ENCODE data around the gene FNTB.

FNTB gene

DNA sequence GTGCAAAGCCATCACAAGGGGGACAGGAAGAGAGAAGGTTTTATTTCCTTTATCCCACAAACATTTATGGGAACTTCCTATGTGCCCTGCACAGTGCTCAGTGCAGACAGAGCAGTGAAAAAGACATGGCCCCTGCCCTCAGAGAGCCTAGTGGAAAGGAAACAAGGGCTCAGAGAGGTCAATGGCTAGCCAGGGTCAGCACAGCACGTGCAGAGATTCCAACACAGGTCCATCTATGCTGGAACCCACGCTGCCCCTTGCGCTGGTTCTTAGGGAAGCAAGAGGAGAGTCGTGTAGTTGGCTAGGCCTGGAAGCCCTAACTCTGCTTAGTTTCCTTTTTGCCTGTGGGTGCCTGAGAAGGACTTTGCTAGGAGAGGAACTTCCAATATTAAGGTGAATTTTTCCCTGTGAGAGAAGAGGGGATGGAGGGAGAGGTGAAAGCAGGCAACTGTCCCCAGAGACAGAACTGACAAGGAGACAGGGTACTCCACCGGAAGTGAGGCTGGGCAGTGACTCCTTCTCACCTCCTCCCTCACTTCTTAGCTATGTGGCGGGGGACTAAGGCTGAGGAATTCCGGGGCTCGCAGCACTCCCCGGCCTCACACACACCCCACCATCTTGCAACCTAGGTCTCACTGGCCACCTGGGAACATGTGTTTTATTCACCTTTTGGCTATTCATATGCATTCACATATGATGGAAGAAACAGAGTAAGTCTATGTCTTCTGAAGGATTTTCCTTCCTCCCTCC is 32.0 kb upstream of the FNTB start:
- no peak for DNase-seq (ENCODE audit: extremely low read depth, insufficient read length)
- no peaks in the 10 kb centered on the region; the same call in 1 of the 2 replicates for H3K36me3 ChIP-seq (ENCODE audit: control insufficient read depth, insufficient read depth, low read length)
- H3K27me3 ChIP-seq (replicated peaks; ENCODE audit: control insufficient read depth, insufficient read depth, low read length), result no peaks in the 10 kb centered on the region
- H3K4me3 ChIP-seq (replicated peaks; ENCODE audit: low read depth, low read length), result no peak overlapping the region
- TF ChIP-seq, protein P1, sequence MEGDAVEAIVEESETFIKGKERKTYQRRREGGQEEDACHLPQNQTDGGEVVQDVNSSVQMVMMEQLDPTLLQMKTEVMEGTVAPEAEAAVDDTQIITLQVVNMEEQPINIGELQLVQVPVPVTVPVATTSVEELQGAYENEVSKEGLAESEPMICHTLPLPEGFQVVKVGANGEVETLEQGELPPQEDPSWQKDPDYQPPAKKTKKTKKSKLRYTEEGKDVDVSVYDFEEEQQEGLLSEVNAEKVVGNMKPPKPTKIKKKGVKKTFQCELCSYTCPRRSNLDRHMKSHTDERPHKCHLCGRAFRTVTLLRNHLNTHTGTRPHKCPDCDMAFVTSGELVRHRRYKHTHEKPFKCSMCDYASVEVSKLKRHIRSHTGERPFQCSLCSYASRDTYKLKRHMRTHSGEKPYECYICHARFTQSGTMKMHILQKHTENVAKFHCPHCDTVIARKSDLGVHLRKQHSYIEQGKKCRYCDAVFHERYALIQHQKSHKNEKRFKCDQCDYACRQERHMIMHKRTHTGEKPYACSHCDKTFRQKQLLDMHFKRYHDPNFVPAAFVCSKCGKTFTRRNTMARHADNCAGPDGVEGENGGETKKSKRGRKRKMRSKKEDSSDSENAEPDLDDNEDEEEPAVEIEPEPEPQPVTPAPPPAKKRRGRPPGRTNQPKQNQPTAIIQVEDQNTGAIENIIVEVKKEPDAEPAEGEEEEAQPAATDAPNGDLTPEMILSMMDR (IDR thresholded peaks at IDR 0.05; ENCODE audit: insufficient read depth, low read length, poor library complexity, severe bottlenecking), result no peak

DNA sequence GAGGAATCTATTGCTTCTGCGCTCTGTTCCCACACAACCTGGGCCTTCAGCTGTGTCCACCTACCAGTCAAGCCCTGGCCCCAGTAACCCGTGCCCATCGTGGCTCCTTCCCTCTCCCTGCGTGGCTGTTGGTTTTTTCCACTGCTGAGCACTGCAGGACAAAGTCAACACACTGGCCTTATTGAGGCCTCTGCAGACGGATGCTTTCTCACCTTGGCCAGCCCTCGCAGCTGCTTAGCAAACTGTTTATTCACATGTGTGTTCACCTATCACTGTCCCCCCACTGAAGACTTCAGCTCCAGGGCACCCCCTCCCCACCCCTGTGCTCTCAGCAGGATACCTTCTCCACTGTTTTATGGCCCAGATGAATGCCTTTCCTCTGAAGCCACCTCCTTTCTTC is 31.4 kb upstream of the FNTB start:
- Histone ChIP-seq H3K36me3 (ENCODE audit: control insufficient read depth, insufficient read depth, low read length) (no peaks in the 10 kb centered on the region; the same call in 1 of the 2 replicates), H3K27me3 (replicated peaks; ENCODE audit: control insufficient read depth, insufficient read depth, low read length) (no peaks in the 10 kb centered on the region), H3K4me3 (replicated peaks; ENCODE audit: low read depth, low read length) (no peak overlapping the region)
- TF ChIP-seq, protein P1 (IDR thresholded peaks at IDR 0.05; ENCODE audit: insufficient read depth, low read length, poor library complexity, severe bottlenecking), result no peak
- no peak for DNase-seq (ENCODE audit: extremely low read depth, insufficient read length)

- TF ChIP-seq, protein P1 (IDR thresholded peaks at IDR 0.05; ENCODE audit: insufficient read depth, low read length, poor library complexity, severe bottlenecking), result no peak
- H3K27me3 ChIP-seq (replicated peaks; ENCODE audit: control insufficient read depth, insufficient read depth, low read length), result no peaks in the 10 kb centered on the region
- no peak overlapping the region for H3K4me3 ChIP-seq (replicated peaks; ENCODE audit: low read depth, low read length)
- no peaks in the 10 kb centered on the region; the same call in 1 of the 2 replicates for H3K36me3 ChIP-seq (ENCODE audit: control insufficient read depth, insufficient read depth, low read length)
- no peak for DNase-seq (ENCODE audit: extremely low read depth, insufficient read length)
Measured at GRCh38 chr14:64956697-64957406, 29.8 kb upstream of the FNTB start.

DNA sequence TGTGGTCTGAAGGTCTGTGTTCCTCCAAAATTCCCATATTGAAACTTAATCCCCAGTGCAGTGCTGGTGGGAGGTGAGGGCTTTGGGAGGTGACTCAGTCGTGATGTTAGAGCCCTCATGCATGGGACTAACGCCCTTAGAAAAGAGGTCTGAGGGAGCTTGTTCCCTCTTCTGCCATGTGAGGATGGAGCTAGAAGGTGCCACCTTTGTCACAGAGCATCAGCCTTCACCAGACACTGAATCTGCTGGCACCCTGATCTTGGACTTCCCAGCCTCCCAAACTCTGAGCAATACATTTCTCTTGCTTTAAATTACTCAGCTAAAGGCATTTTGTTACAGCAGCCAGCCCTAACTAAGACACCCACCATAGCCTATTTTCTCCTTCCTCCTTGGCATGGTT is 28.5 kb upstream of the FNTB start:
- no peak overlapping the region for H3K4me3 ChIP-seq (replicated peaks; ENCODE audit: low read depth, low read length)
- H3K27me3 ChIP-seq (replicated peaks; ENCODE audit: control insufficient read depth, insufficient read depth, low read length), result no peaks in the 10 kb centered on the region
- no peak for DNase-seq (ENCODE audit: extremely low read depth, insufficient read length)
- H3K36me3 ChIP-seq (ENCODE audit: control insufficient read depth, insufficient read depth, low read length), result no peaks in the 10 kb centered on the region
- TF ChIP-seq, protein P1 (IDR thresholded peaks at IDR 0.05; ENCODE audit: insufficient read depth, low read length, poor library complexity, severe bottlenecking), result no peak

DNA sequence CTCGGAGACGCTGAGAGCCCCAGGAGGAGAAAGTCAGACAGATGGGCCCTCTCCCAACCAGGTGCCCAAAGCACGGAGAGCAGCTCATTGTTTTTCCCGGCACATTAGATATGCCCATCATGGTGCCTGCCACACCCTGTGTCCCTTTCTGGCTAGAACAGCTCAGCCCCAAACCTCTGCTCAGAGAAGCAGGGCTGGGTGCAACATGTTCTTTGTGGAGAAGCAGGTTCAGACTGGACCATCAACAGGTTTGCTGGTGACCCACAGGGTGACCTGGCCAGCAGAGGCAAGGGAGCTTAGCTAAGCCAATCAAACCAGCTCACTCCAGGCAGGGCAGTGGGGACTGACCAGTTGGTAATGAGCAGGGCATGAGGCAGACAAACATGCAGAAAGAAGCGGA is 28.0 kb upstream of the FNTB start:
- no peak overlapping the region for H3K4me3 ChIP-seq (replicated peaks; ENCODE audit: low read depth, low read length)
- H3K36me3 ChIP-seq (ENCODE audit: control insufficient read depth, insufficient read depth, low read length), result no peaks in the 10 kb centered on the region
- no peaks in the 10 kb centered on the region for H3K27me3 ChIP-seq (replicated peaks; ENCODE audit: control insufficient read depth, insufficient read depth, low read length)
- TF ChIP-seq, protein P1 (IDR thresholded peaks at IDR 0.05; ENCODE audit: insufficient read depth, low read length, poor library complexity, severe bottlenecking), result no peak
- DNase-seq (ENCODE audit: extremely low read depth, insufficient read length), result no peak
